H1 (cell line): ENCODE measurements around the gene CDC14B. TPM values are rescaled to one million over a fixed set of nuclear protein-coding genes. Genes with fewer than 3 reads are reported as not detected.
A peak's percentile ranks its signal among the peaks of the same experiment; 100 is the strongest.

Experiments
- CTCF ChIA-PET: fragments of 300-600 bp; sonication (Branson Sonifier 250); formaldehyde crosslinking; loops from one replicate; lab custom pipeline; 2021; ENCODE audit not compliant: partially characterized antibody; lab: Charles Lee
- POLR2A ChIA-PET: fragments of 300-600 bp; sonication (Branson Sonifier 250); formaldehyde crosslinking; loops from one replicate; lab custom pipeline; 2021; ENCODE audit warnings: inconsistent platforms; ENCODE audit not compliant: partially characterized antibody; lab: Charles Lee
- DNase-seq, 2 experiments: peaks; one replicate each; pipeline versions ENCODE4 v3.0.0 to v3.0.0-alpha.2; 2010 to 2022; ENCODE audit warnings: low spot score in 2 of 2, low read depth in 1 of 2, mixed read lengths in 1 of 2
- FAIRE-seq: peaks from 2 replicates; lab custom pipeline; 2011; peaks lifted over from hg19 to GRCh38; lab: Jason Lieb, UNC
- H2AFZ ChIP-seq: 2 replicates; pipeline ENCODE4 v1.8.1; 2012; ENCODE audit warnings: low read length, inconsistent platforms
- H2AK5ac ChIP-seq: 2 replicates; pipeline ENCODE4 v1.6.1; 2013; ENCODE audit warnings: low read depth, low read length
- H2BK120ac ChIP-seq: replicated peaks from 2 replicates; pipeline ENCODE3; 2013; ENCODE audit warnings: low read depth, low read length, inconsistent platforms
- H2BK12ac ChIP-seq: 2 replicates; pipeline ENCODE4 v1.6.1; 2013; ENCODE audit warnings: low read depth, low read length
- H2BK15ac ChIP-seq: 2 replicates; pipeline ENCODE4 v1.6.1; 2013; ENCODE audit warnings: low read length
- H2BK20ac ChIP-seq: 2 replicates; pipeline ENCODE4 v1.6.1; 2013; ENCODE audit warnings: low read length
- H2BK5ac ChIP-seq: 2 replicates; pipeline ENCODE4 v1.6.1; 2013; ENCODE audit warnings: low read depth, low read length
- H3K14ac ChIP-seq: 2 replicates; pipeline ENCODE4 v1.6.1; 2013; ENCODE audit warnings: inconsistent platforms; ENCODE audit not compliant: insufficient read length
- H3K18ac ChIP-seq: 2 replicates; pipeline ENCODE4 v1.6.1; 2013; ENCODE audit warnings: low read length; ENCODE audit errors: extremely low read depth
- H3K23ac ChIP-seq: 2 replicates; pipeline ENCODE4 v1.6.1; 2013; ENCODE audit warnings: inconsistent platforms; ENCODE audit not compliant: insufficient read length
- H3K23me2 ChIP-seq: 2 replicates; pipeline ENCODE4 v1.6.1; 2013; ENCODE audit warnings: low read depth, low read length
- H3K27ac ChIP-seq: 2 replicates; pipeline ENCODE4 v1.6.1; 2011; ENCODE audit warnings: low read depth, low read length, inconsistent platforms
- H3K27me3 ChIP-seq, 4 experiments: replicated peaks in 1 of 4; 1 replicate in 1 of 4; 2 replicates in 3 of 4; pipeline versions ENCODE4 v1.6.1 to v1.8.1; 2011 to 2013; ENCODE audit warnings: low read length in 3 of 4, mild to moderate bottlenecking in 3 of 4, inconsistent platforms in 2 of 4, mixed read lengths in 2 of 4, moderate library complexity in 1 of 4; ENCODE audit not compliant: control insufficient read depth in 3 of 4, insufficient read depth in 3 of 4; ENCODE audit errors: extremely low read depth in 1 of 4
- H3K36me3 ChIP-seq, 4 experiments: 2 replicates each; pipeline versions ENCODE4 v1.6.1 to v1.8.1; 2011 to 2013; ENCODE audit warnings: mild to moderate bottlenecking in 4 of 4, low read length in 3 of 4, moderate library complexity in 2 of 4, control low read depth in 1 of 4, inconsistent platforms in 1 of 4; ENCODE audit not compliant: insufficient read depth in 4 of 4, control insufficient read depth in 2 of 4
- H3K4ac ChIP-seq: replicated peaks from 2 replicates; pipeline ENCODE3; 2013; ENCODE audit warnings: low read length, low read depth, mixed read lengths, inconsistent platforms; ENCODE audit not compliant: insufficient read length
- H3K4me1 ChIP-seq, 4 experiments: replicated peaks in 1 of 4; 1 replicate in 1 of 4; 2 replicates in 3 of 4; pipeline versions ENCODE4 v1.6.1 to v1.8.1; 2011 to 2013; ENCODE audit warnings: low read length in 3 of 4, inconsistent platforms in 2 of 4, mixed read lengths in 1 of 4; ENCODE audit not compliant: insufficient read depth in 4 of 4, control insufficient read depth in 3 of 4
- H3K4me2 ChIP-seq, 2 experiments: 2 replicates each; pipeline versions ENCODE4 v1.6.1 to v1.8.1; 2011 to 2013; ENCODE audit warnings: low read depth in 2 of 2, low read length in 2 of 2, control low read depth in 1 of 2, inconsistent platforms in 1 of 2, mild to moderate bottlenecking in 1 of 2; ENCODE audit not compliant: insufficient read depth in 1 of 2
- H3K4me3 ChIP-seq, 4 experiments: fragments of 200-600, 300-600 bp in 1 of 4; sonication (generic), shearing (Covaris generic), sonication (Bioruptor Twin) in 1 of 4; 2 replicates each; pipeline versions ENCODE4 v1.5.1 to v1.8.1; 2011 to 2016; ENCODE audit warnings: low read length in 4 of 4, low read depth in 3 of 4, control low read depth in 2 of 4, inconsistent platforms in 2 of 4, mild to moderate bottlenecking in 2 of 4, mixed read lengths in 1 of 4, moderate library complexity in 1 of 4; ENCODE audit not compliant: insufficient read depth in 2 of 4; ENCODE audit errors: extremely low read depth in 1 of 4
- H3K56ac ChIP-seq: replicated peaks from 2 replicates; pipeline ENCODE3; 2013; ENCODE audit warnings: low read depth, mild to moderate bottlenecking, mixed read lengths, low read length, inconsistent platforms; ENCODE audit not compliant: insufficient read length
- H3K79me1 ChIP-seq: 2 replicates; pipeline ENCODE4 v1.6.1; 2013; ENCODE audit warnings: low read depth, low read length, control low read depth
- H3K79me2 ChIP-seq, 2 experiments: 2 replicates each; pipeline versions ENCODE4 v1.6.1 to v1.8.1; 2012 to 2013; ENCODE audit warnings: low read length in 2 of 2, mild to moderate bottlenecking in 2 of 2, inconsistent platforms in 1 of 2; ENCODE audit not compliant: insufficient read depth in 2 of 2, control insufficient read depth in 1 of 2
- H3K9ac ChIP-seq, 4 experiments: replicated peaks in 1 of 4; 1 replicate in 1 of 4; 2 replicates in 3 of 4; pipeline versions ENCODE4 v1.6.1 to v1.8.1; 2011 to 2013; ENCODE audit warnings: low read depth in 3 of 4, low read length in 3 of 4, control low read depth in 2 of 4, mild to moderate bottlenecking in 2 of 4, moderate library complexity in 2 of 4, inconsistent platforms in 1 of 4; ENCODE audit errors: extremely low read depth in 1 of 4
- H3K9me3 ChIP-seq, 2 experiments: 2 replicates each; pipeline versions ENCODE4 v1.6.1 to v1.8.1; 2012 to 2013; ENCODE audit warnings: mild to moderate bottlenecking in 2 of 2, moderate library complexity in 2 of 2, control low read depth in 1 of 2, inconsistent platforms in 1 of 2, low read depth in 1 of 2, low read length in 1 of 2, mixed read lengths in 1 of 2; ENCODE audit not compliant: insufficient read depth in 2 of 2
- H4K20me1 ChIP-seq, 2 experiments: replicated peaks in 1 of 2; 2 replicates each; pipeline versions ENCODE3 to v1.8.1; 2011 to 2013; ENCODE audit warnings: inconsistent platforms in 2 of 2, low read length in 2 of 2, mild to moderate bottlenecking in 1 of 2; ENCODE audit not compliant: insufficient read depth in 2 of 2, control insufficient read depth in 1 of 2
- H4K5ac ChIP-seq: 2 replicates; pipeline ENCODE4 v1.6.1; 2013; ENCODE audit warnings: low read length, low read depth, mixed read lengths, inconsistent platforms; ENCODE audit not compliant: insufficient read length
- H4K8ac ChIP-seq: 2 replicates; pipeline ENCODE4 v1.8.0; 2013; ENCODE audit warnings: mild to moderate bottlenecking, moderate library complexity, low read length, inconsistent platforms; ENCODE audit not compliant: insufficient read depth; ENCODE audit errors: extremely low read depth
- H4K91ac ChIP-seq: replicated peaks from 2 replicates; pipeline ENCODE3; 2013; ENCODE audit warnings: low read length, mixed read lengths, inconsistent platforms; ENCODE audit not compliant: insufficient read length
- CHD2 ChIP-seq: IDR thresholded peaks from 2 replicates; pipeline ENCODE4 v1.6.1; 2012; ENCODE audit warnings: low read length, improper control_type of control experiment
- CTBP2 ChIP-seq: IDR thresholded peaks from 2 replicates; pipeline ENCODE4 v1.7.0; 2011; ENCODE audit warnings: borderline replicate concordance, mild to moderate bottlenecking, moderate library complexity, mixed read lengths, low read length; ENCODE audit not compliant: insufficient read depth, insufficient read length
- PHF8 ChIP-seq: fragments of 200-600 bp; sonication (generic); conservative IDR thresholded peaks from 2 replicates; pipeline ENCODE4 v1.7.1; 2012; ENCODE audit warnings: low read depth, mild to moderate bottlenecking, inconsistent platforms, low read length, moderate library complexity
- POU5F1 ChIP-seq: IDR thresholded peaks from 2 replicates; pipeline ENCODE4 v1.6.1; 2011; ENCODE audit warnings: low read depth, mild to moderate bottlenecking, low read length, moderate library complexity
- SP2 ChIP-seq: IDR thresholded peaks from 2 replicates; pipeline ENCODE4 v1.6.1; 2012; ENCODE audit warnings: mild to moderate bottlenecking, low read length, inconsistent platforms
- TBP ChIP-seq: IDR thresholded peaks from 2 replicates; pipeline ENCODE4 v1.6.1; 2011; ENCODE audit warnings: low read depth, low read length, improper control_type of control experiment
- TCF12 ChIP-seq: IDR thresholded peaks from 2 replicates; pipeline ENCODE4 v1.6.1; 2011; ENCODE audit warnings: low read depth, mild to moderate bottlenecking, low read length
- WGBS, 2 experiments: shearing (Covaris generic) in 1 of 2; methylation state at CpG; one replicate each; pipeline versions ENCODE4 v1.1.6 to v1.1.7; 2013 to 2015; ENCODE audit warnings: low lambda C conversion rate in 2 of 2, mixed read lengths in 2 of 2, inconsistent platforms in 1 of 2, low coverage in 1 of 2, missing lambda C conversion rate in 1 of 2; ENCODE audit not compliant: insufficient replicate concordance in 2 of 2, insufficient coverage in 1 of 2, insufficient read length in 1 of 2; ENCODE audit errors: extremely low coverage in 1 of 2, missing lambda C conversion rate in 1 of 2; 5-methylcytosine and 5-hydroxymethylcytosine counted together
- polyA plus RNA-seq, 7 experiments: library from polyadenylated mRNA; depleted of rRNA in 3 of 7; stranded (reverse) in 5 of 7; unstranded in 2 of 7; fragments of >200 nt in 5 of 7; fragments of 200-250 nt in 2 of 7; gene quantifications; 1 replicate in 5 of 7; 2 replicates in 1 of 7; 4 replicates in 1 of 7; pipeline versions ENCODE4 v1.2.1 to v1.2.3, GENCODE V29; 2011 to 2013; ENCODE audit warnings: missing spikeins in 2 of 7, mixed read lengths in 2 of 7
- total RNA-seq: library from RNA; stranded (reverse); fragmentation: NEBNext Ultra II Directional; extraction: Animal tissue kit (Norgen Biotek cat#: 25700); gene quantifications from 2 replicates; pipeline ENCODE4 v1.2.1, GENCODE V29; 2021

The CDC14B gene
- total and polyA plus RNA-seq, 2 of the 8 experiments (the other 6 are each of a cell fraction or from before 2014, with no cell fraction given), result 17.2 to 44.6 TPM

DNA sequence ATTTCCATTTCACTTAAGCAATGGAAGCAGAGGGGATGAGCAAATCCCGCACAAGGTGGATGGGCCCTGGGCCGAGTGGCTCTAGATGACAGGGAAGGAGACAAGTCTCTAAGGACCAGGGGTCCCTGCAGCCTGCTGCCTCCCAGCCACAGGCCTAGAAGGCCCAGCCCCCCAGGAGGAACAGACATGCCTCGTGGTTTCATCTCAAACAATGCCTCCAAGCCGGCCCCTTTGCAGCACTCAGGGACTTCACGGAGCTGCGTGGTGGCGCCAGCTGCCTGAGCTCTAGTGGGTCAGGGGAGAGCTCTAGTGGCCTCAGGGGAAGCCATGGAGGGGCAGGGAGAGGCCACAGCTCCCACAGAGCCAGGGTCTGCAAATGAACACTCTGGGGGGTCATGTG lies 120.8 kb downstream of the CDC14B start:
- no peaks in the 10 kb centered on the region for H3K23me2 ChIP-seq
- FAIRE-seq (no peak), DNase-seq (no peak)
- no peak overlapping the region for H2BK20ac ChIP-seq
- no peak overlapping the region for H3K9ac ChIP-seq
- H3K27ac ChIP-seq, result no peak overlapping the region
- no peak overlapping the region for H4K5ac ChIP-seq
- H2BK5ac ChIP-seq, result no peak overlapping the region
- H3K27me3 ChIP-seq, result no peaks in the 10 kb centered on the region
- no peak overlapping the region for H2BK12ac ChIP-seq
- no peak overlapping the region for H4K91ac ChIP-seq
- H4K20me1 ChIP-seq, result no peaks in the 10 kb centered on the region
- H3K4me3 ChIP-seq, result no peak overlapping the region
- no peaks in the 10 kb centered on the region; the same call in 1 of the 2 replicates for H3K79me1 ChIP-seq
- H2AFZ ChIP-seq, result no peak overlapping the region
- WGBS, 2 experiments, result 85% methylated on average over 7 of the region's 7 CpGs; no CpG with 5 or more reads in 1 of the 2 experiments
- H3K36me3 ChIP-seq, result no peaks in the 10 kb centered on the region; a peak in 2 of 8 replicates
- ChIA-PET POLR2A (no interaction called here), CTCF (interaction anchor here (0.8 to 1.8 kb wide), 2 partner anchors 45 to 168 kb away, joined by 3 to 6 read pairs; no protein-coding TSS in a partner anchor)
- H3K4me1 ChIP-seq, result peaks cover 0 to 12% (median 1%) of the 10 kb centered on the region in 4 experiments; a peak in 4 of 7 replicates
- no peaks in the 10 kb centered on the region for H3K79me2 ChIP-seq
- no peak overlapping the region for H3K23ac ChIP-seq
- no peak overlapping the region for H2BK15ac ChIP-seq
- peak overlapping the region; percentile 53; the same call in 1 of the 2 replicates for H4K8ac ChIP-seq
- no peak overlapping the region; the same call in 1 of the 2 replicates for H3K18ac ChIP-seq
- no peak overlapping the region for H3K14ac ChIP-seq
- TF ChIP-seq TBP (no peak), TCF12 (no peak), CHD2 (no peak), PHF8 (no peak), CTBP2 (no peak), SP2 (no peak), POU5F1 (no peak)
- H2BK120ac ChIP-seq, result no peak overlapping the region
- H2AK5ac ChIP-seq, result no peak overlapping the region
- no peak overlapping the region for H3K56ac ChIP-seq
- no peak overlapping the region for H3K4ac ChIP-seq
- H3K9me3 ChIP-seq, result no peaks in the 10 kb centered on the region
- H3K4me2 ChIP-seq, result no peak overlapping the region
